Measurements from ENCODE around the gene COTL1.

DNA sequence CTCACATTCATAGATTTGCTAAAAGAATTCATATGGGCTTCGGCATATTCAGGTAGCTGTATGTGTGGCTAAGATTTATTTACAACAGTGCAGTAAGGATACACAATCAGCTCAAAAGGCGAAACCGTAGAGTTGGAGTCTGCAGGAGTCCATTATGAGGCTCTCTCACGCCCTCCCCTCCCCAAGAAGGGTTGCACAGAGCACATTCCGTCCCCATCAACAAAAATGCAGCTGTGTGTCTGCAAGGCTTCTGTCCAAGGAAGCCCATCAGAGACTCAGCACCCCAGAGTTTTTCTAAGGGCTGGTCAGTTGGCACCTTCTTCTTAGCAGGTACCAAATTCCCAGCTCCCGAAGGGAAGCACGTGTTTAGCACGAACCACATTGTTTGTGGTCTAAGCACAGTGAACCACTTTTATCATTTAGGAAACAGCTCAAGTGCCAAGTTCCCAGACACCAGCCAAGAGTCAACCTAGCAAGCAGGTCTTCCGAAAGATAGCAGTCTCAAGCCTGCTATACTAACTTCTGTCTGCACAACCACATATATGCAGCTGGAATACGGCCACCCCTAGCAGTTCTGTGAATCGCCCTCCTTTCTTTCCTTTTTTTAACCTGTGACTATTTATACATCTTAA, 84.9 kb downstream of the COTL1 start:
- TF ChIP-seq, protein P1, sequence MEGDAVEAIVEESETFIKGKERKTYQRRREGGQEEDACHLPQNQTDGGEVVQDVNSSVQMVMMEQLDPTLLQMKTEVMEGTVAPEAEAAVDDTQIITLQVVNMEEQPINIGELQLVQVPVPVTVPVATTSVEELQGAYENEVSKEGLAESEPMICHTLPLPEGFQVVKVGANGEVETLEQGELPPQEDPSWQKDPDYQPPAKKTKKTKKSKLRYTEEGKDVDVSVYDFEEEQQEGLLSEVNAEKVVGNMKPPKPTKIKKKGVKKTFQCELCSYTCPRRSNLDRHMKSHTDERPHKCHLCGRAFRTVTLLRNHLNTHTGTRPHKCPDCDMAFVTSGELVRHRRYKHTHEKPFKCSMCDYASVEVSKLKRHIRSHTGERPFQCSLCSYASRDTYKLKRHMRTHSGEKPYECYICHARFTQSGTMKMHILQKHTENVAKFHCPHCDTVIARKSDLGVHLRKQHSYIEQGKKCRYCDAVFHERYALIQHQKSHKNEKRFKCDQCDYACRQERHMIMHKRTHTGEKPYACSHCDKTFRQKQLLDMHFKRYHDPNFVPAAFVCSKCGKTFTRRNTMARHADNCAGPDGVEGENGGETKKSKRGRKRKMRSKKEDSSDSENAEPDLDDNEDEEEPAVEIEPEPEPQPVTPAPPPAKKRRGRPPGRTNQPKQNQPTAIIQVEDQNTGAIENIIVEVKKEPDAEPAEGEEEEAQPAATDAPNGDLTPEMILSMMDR (IDR thresholded peaks at IDR 0.05) = no peak
- no peak for TF ChIP-seq POLR2A (IDR thresholded peaks at IDR 0.05)
